Neural progenitor cell (in vitro differentiated cells): ENCODE measurements around the gene KRTAP12-2. TPM values are rescaled to one million over a fixed set of nuclear protein-coding genes. Genes with fewer than 3 reads are reported as not detected.
"Not testable (repeated sequence)": the region's sequence is repeated elsewhere in the genome, so short reads cannot be mapped to it uniquely, and the experiment has no call there.

Experiments used
- DNase-seq: peaks from one replicate; pipeline ENCODE4 v3.0.0-alpha.2; 2016; ENCODE audit warnings: low spot score
- H2AFZ ChIP-seq: fragments of 200-600 bp; sonication (generic); replicated peaks from 2 replicates; pipeline ENCODE4 v1.6.1; 2016; ENCODE audit warnings: antibody characterized with exemption
- H3F3A ChIP-seq: fragments of 200-600 bp; sonication (generic); 2 replicates; pipeline ENCODE4 v1.6.1; 2016; ENCODE audit warnings: antibody characterized with exemption, low read depth
- H3K27ac ChIP-seq: fragments of 200-600 bp; sonication (generic); 2 replicates; pipeline ENCODE4 v1.5.1; 2016; ENCODE audit warnings: mild to moderate bottlenecking
- H3K27me3 ChIP-seq: fragments of 200-600 bp; sonication (generic); 2 replicates; pipeline ENCODE4 v1.6.1; 2016; ENCODE audit warnings: mild to moderate bottlenecking, moderate library complexity
- H3K36me3 ChIP-seq: fragments of 200-600 bp; sonication (generic); 2 replicates; pipeline ENCODE4 v1.5.1; 2016
- H3K4me1 ChIP-seq: fragments of 200-600 bp; sonication (generic); 2 replicates; pipeline ENCODE4 v1.6.1; 2016; ENCODE audit warnings: mixed run types
- H3K4me2 ChIP-seq: fragments of 200-600 bp; sonication (generic); 2 replicates; pipeline ENCODE4 v1.6.1; 2016
- H3K4me3 ChIP-seq: fragments of 200-600 bp; sonication (generic); 2 replicates; pipeline ENCODE4 v1.5.1; 2016
- H3K79me2 ChIP-seq: fragments of 200-600 bp; sonication (generic); 2 replicates; pipeline ENCODE4 v1.6.1; 2016; ENCODE audit warnings: low read depth
- H3K9ac ChIP-seq: fragments of 200-600 bp; sonication (generic); 2 replicates; pipeline ENCODE4 v1.6.1; 2016
- H3K9me3 ChIP-seq: fragments of 200-600 bp; sonication (generic); 2 replicates; pipeline ENCODE4 v1.5.1; 2016; ENCODE audit warnings: low read depth
- H4K20me1 ChIP-seq: fragments of 200-600 bp; sonication (generic); 2 replicates; pipeline ENCODE4 v1.6.1; 2016; ENCODE audit warnings: low read depth
- H3K27ac Mint-ChIP-seq: 3 replicates; pipeline ENCODE4 v1.8.0; 2021; ENCODE audit warnings: mixed read lengths
- H3K27me3 Mint-ChIP-seq: 2 replicates; pipeline ENCODE4 v1.8.0; 2022; ENCODE audit warnings: low read depth, mild to moderate bottlenecking, inconsistent platforms, moderate library complexity, mixed read lengths; ENCODE audit not compliant: insufficient read depth
- H3K36me3 Mint-ChIP-seq: 3 replicates; pipeline ENCODE4 v1.8.0; 2021; ENCODE audit warnings: mixed read lengths
- H3K4me1 Mint-ChIP-seq: 3 replicates; pipeline ENCODE4 v1.8.0; 2021; ENCODE audit warnings: mixed read lengths
- H3K4me3 Mint-ChIP-seq: 3 replicates; pipeline ENCODE4 v1.8.0; 2021; ENCODE audit warnings: mild to moderate bottlenecking, moderate library complexity, mixed read lengths
- H3K9me3 Mint-ChIP-seq: 3 replicates; pipeline ENCODE4 v1.8.0; 2020; ENCODE audit warnings: mixed read lengths
- EZH2 ChIP-seq: fragments of 200-600 bp; sonication (generic); IDR thresholded peaks from 2 replicates; pipeline ENCODE4 v1.6.1; 2017; ENCODE audit warnings: antibody characterized with exemption, mild to moderate bottlenecking, moderate library complexity
- EZH2phosphoT487 ChIP-seq: fragments of 200-600 bp; sonication (generic); IDR thresholded peaks from 2 replicates; pipeline ENCODE4 v1.6.1; 2017; ENCODE audit warnings: antibody characterized with exemption
- total RNA-seq: library from RNA; depleted of rRNA; stranded (reverse); fragments of >200 nt; gene quantifications from 2 replicates; pipeline ENCODE4 v1.2.3, GENCODE V29; 2015; ENCODE audit warnings: low replicate concordance
- TF ChIP-seq, protein P1 (sequence below): fragments of 200-600 bp; sonication (generic); IDR thresholded peaks from 2 replicates; pipeline ENCODE4 v1.5.1; 2017; ENCODE audit warnings: antibody characterized with exemption, mild to moderate bottlenecking

The KRTAP12-2 gene
- total RNA-seq, 1 donor from 2014 or later, result not detected

DNA sequence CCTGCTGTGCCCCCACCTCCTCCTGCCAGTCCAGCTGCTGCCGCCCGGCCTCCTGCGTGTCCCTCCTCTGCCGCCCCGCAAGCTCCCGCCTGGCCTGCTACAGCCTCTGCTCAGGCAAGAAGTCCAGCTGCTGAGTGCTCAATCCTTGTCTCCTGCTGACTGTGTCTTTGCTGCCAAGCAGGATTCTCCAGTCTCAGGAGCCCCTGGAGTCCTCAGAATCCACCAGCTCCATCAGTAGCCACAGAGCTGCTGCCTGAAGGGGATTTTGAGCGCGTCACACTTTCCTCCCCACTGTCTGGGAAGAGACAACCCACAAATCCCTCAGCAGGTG lies 19.5 kb downstream of the KRTAP12-2 start:
- TF ChIP-seq, protein P1, sequence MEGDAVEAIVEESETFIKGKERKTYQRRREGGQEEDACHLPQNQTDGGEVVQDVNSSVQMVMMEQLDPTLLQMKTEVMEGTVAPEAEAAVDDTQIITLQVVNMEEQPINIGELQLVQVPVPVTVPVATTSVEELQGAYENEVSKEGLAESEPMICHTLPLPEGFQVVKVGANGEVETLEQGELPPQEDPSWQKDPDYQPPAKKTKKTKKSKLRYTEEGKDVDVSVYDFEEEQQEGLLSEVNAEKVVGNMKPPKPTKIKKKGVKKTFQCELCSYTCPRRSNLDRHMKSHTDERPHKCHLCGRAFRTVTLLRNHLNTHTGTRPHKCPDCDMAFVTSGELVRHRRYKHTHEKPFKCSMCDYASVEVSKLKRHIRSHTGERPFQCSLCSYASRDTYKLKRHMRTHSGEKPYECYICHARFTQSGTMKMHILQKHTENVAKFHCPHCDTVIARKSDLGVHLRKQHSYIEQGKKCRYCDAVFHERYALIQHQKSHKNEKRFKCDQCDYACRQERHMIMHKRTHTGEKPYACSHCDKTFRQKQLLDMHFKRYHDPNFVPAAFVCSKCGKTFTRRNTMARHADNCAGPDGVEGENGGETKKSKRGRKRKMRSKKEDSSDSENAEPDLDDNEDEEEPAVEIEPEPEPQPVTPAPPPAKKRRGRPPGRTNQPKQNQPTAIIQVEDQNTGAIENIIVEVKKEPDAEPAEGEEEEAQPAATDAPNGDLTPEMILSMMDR, result no peak
- no peak for TF ChIP-seq EZH2
- TF ChIP-seq EZH2phosphoT487, result no peak
- Histone ChIP-seq H3K27me3 (no peaks in the 10 kb centered on the region), H4K20me1 (no peaks in the 10 kb centered on the region), H3K36me3 (no peaks in the 10 kb centered on the region), H3K9ac (no peak overlapping the region), H3K27ac (no peak overlapping the region), H3K9me3 (peaks cover 8% of the 10 kb centered on the region), H3K79me2 (no peaks in the 10 kb centered on the region), H2AFZ (peak overlapping the region; percentile 76), H3F3A (peaks cover 16% of the 10 kb centered on the region), H3K4me2 (peak overlapping the region; percentile 8), H3K4me3 (no peak overlapping the region), H3K4me1 (peaks cover 19% of the 10 kb centered on the region)
- H3K27ac Mint-ChIP-seq, result no peak overlapping the region
- peak; percentile 41 for DNase-seq
- no peak overlapping the region for H3K4me3 Mint-ChIP-seq
- peaks cover 15% of the 10 kb centered on the region for H3K4me1 Mint-ChIP-seq
- peaks cover 34% of the 10 kb centered on the region for H3K9me3 Mint-ChIP-seq
- peaks cover 4% of the 10 kb centered on the region for H3K36me3 Mint-ChIP-seq
- peaks cover 12% of the 10 kb centered on the region for H3K27me3 Mint-ChIP-seq

DNA sequence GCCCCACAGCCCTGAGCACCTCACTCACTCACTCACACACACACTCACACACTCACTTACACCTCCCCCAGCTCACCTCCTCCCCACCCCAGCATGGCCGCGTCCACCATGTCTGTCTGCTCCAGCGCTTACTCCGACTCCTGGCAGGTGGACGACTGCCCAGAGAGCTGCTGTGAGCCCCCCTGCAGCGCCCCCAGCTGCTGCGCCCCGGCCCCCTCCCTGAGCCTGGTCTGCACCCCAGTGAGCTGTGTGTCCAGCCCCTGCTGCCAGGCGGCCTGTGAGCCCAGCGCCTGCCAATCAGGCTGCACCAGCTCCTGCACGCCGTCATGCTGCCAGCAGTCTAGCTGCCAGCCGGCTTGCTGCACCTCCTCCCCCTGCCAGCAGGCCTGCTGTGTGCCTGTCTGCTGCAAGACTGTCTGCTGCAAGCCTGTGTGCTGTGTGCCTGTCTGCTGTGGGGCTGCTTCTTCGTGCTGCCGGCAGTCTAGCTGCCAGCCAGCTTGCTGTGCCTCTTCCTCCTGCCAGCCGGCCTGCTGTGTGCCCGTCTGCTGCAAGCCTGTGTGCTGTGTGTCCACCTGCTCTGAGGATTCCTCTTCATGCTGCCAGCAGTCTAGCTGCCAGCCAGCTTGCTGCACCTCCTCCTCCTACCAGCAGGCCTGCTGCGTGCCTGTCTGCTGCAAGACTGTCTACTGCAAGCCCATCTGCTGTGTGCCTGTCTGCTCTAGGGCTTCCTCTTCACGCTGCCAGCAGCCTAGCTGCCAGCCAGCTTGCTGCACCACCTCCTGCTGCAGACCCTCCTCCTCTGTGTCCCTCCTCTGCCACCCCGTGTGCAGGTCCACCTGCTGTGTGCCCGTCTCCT lies 20.1 kb downstream of the KRTAP12-2 start, which contains the start of gene KRTAP10-11:
TSS of gene KRTAP10-11 (plus strand) at position 49 of the 856 bp plus-strand sequence. CDS start at position 94, 45 bp downstream.
- H3K27ac Mint-ChIP-seq, H3K79me2 ChIP-seq, H3K36me3 Mint-ChIP-seq, H3K9ac ChIP-seq, H4K20me1 ChIP-seq, H3K27ac ChIP-seq, H3K36me3 ChIP-seq, H3K4me3 ChIP-seq, H3K27me3 ChIP-seq, H3K9me3 ChIP-seq, H3K4me3 Mint-ChIP-seq: not testable (repeated sequence)
- H3K9me3 Mint-ChIP-seq, result peaks cover 35% of the 10 kb centered on the region
- peaks cover 16% of the 10 kb centered on the region for H3F3A ChIP-seq
- H3K27me3 Mint-ChIP-seq, result peaks cover 12% of the 10 kb centered on the region
- peak; percentile 20 for DNase-seq
- peak within 1 kb of the TSS; percentile 76 for H2AFZ ChIP-seq
- peaks cover 15% of the 10 kb centered on the region for H3K4me1 Mint-ChIP-seq
- H3K4me2 ChIP-seq, result peak within 1 kb of the TSS; percentile 8
- H3K4me1 ChIP-seq, result peaks cover 19% of the 10 kb centered on the region

DNA sequence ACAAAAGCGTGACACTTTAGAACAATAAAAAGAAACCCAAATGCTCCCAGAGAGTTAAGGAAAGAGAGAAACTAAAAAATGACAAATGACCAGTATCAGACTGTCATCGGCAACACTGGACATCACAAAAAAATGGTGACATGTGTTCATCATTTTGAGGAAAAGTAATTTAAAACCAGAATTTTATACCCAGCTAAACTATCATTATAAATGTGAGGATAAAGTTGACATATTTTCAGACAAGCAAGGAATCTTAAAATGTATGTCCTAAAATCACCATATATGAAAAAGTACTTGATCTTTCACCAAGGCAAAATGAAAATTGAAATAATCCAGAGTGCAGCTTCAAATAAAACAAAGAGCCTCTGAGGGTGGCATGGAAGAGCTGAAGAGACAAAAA lies 21.8 kb downstream of the KRTAP12-2 start:
- no peak for TF ChIP-seq EZH2phosphoT487
- no peak for TF ChIP-seq EZH2
- TF ChIP-seq, protein P1, result no peak
- Mint-ChIP-seq H3K27ac (no peak overlapping the region), H3K4me1 (peaks cover 15% of the 10 kb centered on the region)

DNA sequence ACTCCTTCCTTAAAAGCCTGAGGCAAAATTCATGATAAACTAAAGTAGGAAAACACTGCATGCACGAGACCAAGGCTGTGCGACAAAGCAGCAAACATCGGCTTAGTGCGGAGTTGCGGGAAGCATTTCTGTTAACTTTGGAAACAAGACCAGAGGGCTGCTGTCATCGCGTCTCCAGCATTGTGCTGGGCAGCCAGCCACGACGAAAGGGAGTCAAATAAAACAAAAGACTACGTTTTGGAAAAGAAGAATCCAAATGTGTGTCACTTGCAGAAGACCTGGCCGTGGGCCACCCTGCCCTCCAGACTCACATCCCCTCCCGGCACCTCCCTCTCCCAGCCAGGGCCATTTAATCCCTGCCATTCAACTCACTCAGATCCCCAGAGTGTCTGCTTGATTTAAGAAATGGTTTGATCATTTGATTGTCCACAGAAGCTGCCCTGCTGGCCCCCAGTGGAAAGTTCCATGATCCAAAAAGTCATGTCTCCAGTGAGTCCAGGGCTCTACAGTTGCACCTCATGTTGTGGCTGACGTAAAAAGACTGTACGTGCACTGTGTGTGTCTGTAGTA lies 22.9 kb downstream of the KRTAP12-2 start:
- no peak overlapping the region for H3K27ac Mint-ChIP-seq
- no peaks in the 10 kb centered on the region for H4K20me1 ChIP-seq
- H3K9me3 ChIP-seq, result peaks cover 8% of the 10 kb centered on the region
- no peaks in the 10 kb centered on the region for H3K36me3 ChIP-seq
- H3K9ac ChIP-seq, result no peak overlapping the region
- no peak for TF ChIP-seq EZH2
- TF ChIP-seq EZH2phosphoT487, result no peak
- H3K4me3 Mint-ChIP-seq, result no peak overlapping the region
- H3K4me1 ChIP-seq, result peaks cover 19% of the 10 kb centered on the region
- no peaks in the 10 kb centered on the region for H3K36me3 Mint-ChIP-seq
- H3K79me2 ChIP-seq, result no peaks in the 10 kb centered on the region
- peak; percentile 37 for DNase-seq
- peaks cover 16% of the 10 kb centered on the region for H3F3A ChIP-seq
- H3K27me3 ChIP-seq, result no peaks in the 10 kb centered on the region
- no peak overlapping the region for H3K4me2 ChIP-seq
- no peak overlapping the region for H3K4me3 ChIP-seq
- peaks cover 15% of the 10 kb centered on the region for H3K4me1 Mint-ChIP-seq
- H2AFZ ChIP-seq, result peak overlapping the region; percentile 31
- H3K27ac ChIP-seq, result no peak overlapping the region
- peaks cover 18% of the 10 kb centered on the region for H3K27me3 Mint-ChIP-seq
- peaks cover 36% of the 10 kb centered on the region for H3K9me3 Mint-ChIP-seq

More for the DNA sequence above, 21.8 kb downstream of the KRTAP12-2 start:
- Histone ChIP-seq H2AFZ (no peak overlapping the region), H3K4me2 (no peak overlapping the region), H3K27me3 (no peaks in the 10 kb centered on the region), H3K27ac (no peak overlapping the region), H3K79me2 (no peaks in the 10 kb centered on the region), H3K4me1 (peaks cover 19% of the 10 kb centered on the region), H3K4me3 (no peak overlapping the region), H3F3A (peaks cover 16% of the 10 kb centered on the region), H4K20me1 (no peaks in the 10 kb centered on the region), H3K9ac (no peak overlapping the region), H3K9me3 (peaks cover 8% of the 10 kb centered on the region), H3K36me3 (no peaks in the 10 kb centered on the region)
- peaks cover 35% of the 10 kb centered on the region for H3K9me3 Mint-ChIP-seq
- H3K27me3 Mint-ChIP-seq, result peaks cover 14% of the 10 kb centered on the region
- DNase-seq, result no peak
- no peak overlapping the region for H3K4me3 Mint-ChIP-seq
- no peaks in the 10 kb centered on the region for H3K36me3 Mint-ChIP-seq
